Adrenal gland (tissue), 5 donors: Measurements from ENCODE around the gene WBP4.

Experiments
- POLR2A ChIP-seq, 2 donors: fragments of 450-650 bp; IDR thresholded peaks; one replicate each; pipeline ENCODE4 v1.6.1; 2017; ENCODE audit warnings: antibody characterized with exemption in 2 of 2, mild to moderate bottlenecking in 2 of 2, moderate library complexity in 1 of 2
- TF ChIP-seq, protein P1 (sequence below), 6 experiments: fragments of 450-650 bp in 4 of 6; fragments of 200-600 bp in 2 of 6; sonication (generic) in 1 of 6; IDR thresholded peaks; 1 replicate in 5 of 6; 2 replicates in 1 of 6; pipeline versions ENCODE4 v1.5.1 to v1.8.0; 2016 to 2021; ENCODE audit warnings: antibody characterized with exemption in 6 of 6, mild to moderate bottlenecking in 2 of 6, moderate library complexity in 1 of 6
- donor health status: DM: no; HTN: no; CAD: no.

DNA sequence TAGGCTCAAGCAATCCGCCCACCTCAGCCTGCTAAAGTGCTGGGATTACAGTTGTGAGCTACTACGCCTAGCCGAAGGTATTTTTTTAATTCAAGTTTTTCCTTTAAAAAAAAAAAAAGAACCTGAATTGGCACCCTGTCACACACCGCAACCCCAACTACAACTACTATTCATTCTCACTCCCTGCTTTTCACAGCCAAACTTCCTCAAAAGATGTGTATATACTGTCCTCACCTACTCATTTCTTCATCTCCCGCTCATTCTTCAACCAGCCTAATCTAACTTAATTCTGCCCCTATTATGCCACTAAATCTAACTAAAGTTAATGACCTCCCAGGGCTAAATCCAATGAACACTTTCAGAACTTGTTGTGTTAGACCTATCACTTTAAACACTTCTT, 12.7 kb upstream of the WBP4 start:
- no peak for TF ChIP-seq POLR2A (IDR thresholded peaks at IDR 0.05)
- TF ChIP-seq, protein P1, sequence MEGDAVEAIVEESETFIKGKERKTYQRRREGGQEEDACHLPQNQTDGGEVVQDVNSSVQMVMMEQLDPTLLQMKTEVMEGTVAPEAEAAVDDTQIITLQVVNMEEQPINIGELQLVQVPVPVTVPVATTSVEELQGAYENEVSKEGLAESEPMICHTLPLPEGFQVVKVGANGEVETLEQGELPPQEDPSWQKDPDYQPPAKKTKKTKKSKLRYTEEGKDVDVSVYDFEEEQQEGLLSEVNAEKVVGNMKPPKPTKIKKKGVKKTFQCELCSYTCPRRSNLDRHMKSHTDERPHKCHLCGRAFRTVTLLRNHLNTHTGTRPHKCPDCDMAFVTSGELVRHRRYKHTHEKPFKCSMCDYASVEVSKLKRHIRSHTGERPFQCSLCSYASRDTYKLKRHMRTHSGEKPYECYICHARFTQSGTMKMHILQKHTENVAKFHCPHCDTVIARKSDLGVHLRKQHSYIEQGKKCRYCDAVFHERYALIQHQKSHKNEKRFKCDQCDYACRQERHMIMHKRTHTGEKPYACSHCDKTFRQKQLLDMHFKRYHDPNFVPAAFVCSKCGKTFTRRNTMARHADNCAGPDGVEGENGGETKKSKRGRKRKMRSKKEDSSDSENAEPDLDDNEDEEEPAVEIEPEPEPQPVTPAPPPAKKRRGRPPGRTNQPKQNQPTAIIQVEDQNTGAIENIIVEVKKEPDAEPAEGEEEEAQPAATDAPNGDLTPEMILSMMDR (IDR thresholded peaks at IDR 0.05), result no peak
